ENCODE measurements around the gene CDK14.

DNA sequence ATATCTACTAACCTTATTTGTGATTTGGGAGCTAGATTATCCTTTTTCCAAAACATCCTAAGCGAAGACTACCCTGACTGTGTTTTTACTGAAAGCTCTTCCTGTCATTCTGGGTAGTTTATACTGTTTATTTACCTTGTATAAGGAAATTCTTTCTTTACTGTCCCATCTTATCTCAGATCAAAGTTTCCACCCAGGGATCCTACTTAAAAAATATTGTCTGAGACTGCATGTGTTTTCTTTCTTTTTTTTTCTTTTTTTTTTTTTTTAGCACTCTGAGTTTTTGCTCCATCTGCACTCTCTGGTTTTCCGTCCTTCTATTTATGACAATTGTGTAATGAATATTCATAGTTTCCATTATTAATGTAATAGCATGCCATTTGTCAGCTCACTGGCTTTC lies 26.5 kb downstream of the CDK14 start:
- TF ChIP-seq POLR2A (IDR thresholded peaks at IDR 0.05): no peak
- TF ChIP-seq, protein P1, sequence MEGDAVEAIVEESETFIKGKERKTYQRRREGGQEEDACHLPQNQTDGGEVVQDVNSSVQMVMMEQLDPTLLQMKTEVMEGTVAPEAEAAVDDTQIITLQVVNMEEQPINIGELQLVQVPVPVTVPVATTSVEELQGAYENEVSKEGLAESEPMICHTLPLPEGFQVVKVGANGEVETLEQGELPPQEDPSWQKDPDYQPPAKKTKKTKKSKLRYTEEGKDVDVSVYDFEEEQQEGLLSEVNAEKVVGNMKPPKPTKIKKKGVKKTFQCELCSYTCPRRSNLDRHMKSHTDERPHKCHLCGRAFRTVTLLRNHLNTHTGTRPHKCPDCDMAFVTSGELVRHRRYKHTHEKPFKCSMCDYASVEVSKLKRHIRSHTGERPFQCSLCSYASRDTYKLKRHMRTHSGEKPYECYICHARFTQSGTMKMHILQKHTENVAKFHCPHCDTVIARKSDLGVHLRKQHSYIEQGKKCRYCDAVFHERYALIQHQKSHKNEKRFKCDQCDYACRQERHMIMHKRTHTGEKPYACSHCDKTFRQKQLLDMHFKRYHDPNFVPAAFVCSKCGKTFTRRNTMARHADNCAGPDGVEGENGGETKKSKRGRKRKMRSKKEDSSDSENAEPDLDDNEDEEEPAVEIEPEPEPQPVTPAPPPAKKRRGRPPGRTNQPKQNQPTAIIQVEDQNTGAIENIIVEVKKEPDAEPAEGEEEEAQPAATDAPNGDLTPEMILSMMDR (IDR thresholded peaks at IDR 0.05): no peak
